Vagina (tissue), 2 donors: ENCODE measurements around the gene PTTG1IP. TPM values are rescaled to one million over a fixed set of nuclear protein-coding genes. Genes with fewer than 3 reads are reported as not detected.

Experiments
- DNase-seq, 2 donors: peaks; one replicate each; pipeline ENCODE4 v3.0.0-alpha.2; 2017; ENCODE audit errors: extremely low spot score in 2 of 2
- H3K27ac ChIP-seq: fragments of 200-600 bp; sonication (generic); one replicate; pipeline ENCODE4 v1.5.1; 2019
- H3K27me3 ChIP-seq: fragments of 200-600 bp; sonication (generic); one replicate; pipeline ENCODE4 v1.5.1; 2019
- H3K36me3 ChIP-seq, 2 donors: fragments of 200-600 bp; sonication (generic); one replicate each; pipeline ENCODE4 v1.5.1; 2017 to 2019
- H3K4me1 ChIP-seq: fragments of 200-600 bp; sonication (generic); one replicate; pipeline ENCODE4 v1.5.1; 2019
- H3K4me3 ChIP-seq, 2 donors: fragments of 200-600 bp; sonication (generic); 1 replicate in 1 of 2; 2 replicates in 1 of 2; pipeline ENCODE4 v1.5.1; 2016 to 2019
- H3K9me3 ChIP-seq: fragments of 200-600 bp; sonication (generic); one replicate; pipeline ENCODE4 v1.5.1; 2019
- POLR2A ChIP-seq, 2 donors: fragments of 450-650 bp; IDR thresholded peaks; one replicate each; pipeline ENCODE4 v1.6.1; 2017; ENCODE audit warnings: antibody characterized with exemption in 2 of 2, mild to moderate bottlenecking in 2 of 2, moderate library complexity in 2 of 2
- POLR2AphosphoS5 ChIP-seq, 2 donors: sonication (generic); formaldehyde crosslinking; IDR thresholded peaks; one replicate each; pipeline ENCODE4 v1.9.0; 2017; ENCODE audit warnings: antibody characterized with exemption in 2 of 2, mild to moderate bottlenecking in 2 of 2, low read depth in 1 of 2; ENCODE audit not compliant: insufficient read depth in 1 of 2
- intact Hi-C: fragments of 100-400 bp; cut with DNase I; formaldehyde crosslinking; loops from one replicate; pipeline ENCODE4 v1.15.1; 2023
- total RNA-seq: library from RNA; depleted of rRNA; stranded (reverse); fragments of >200 nt; gene quantifications from one replicate; pipeline ENCODE4 v1.2.3, GENCODE V29; 2016
- TF ChIP-seq, protein P1 (sequence below), 3 experiments: fragments of 450-650 bp in 2 of 3; fragments of 200-600 bp in 1 of 3; sonication (generic) in 1 of 3; IDR thresholded peaks; one replicate each; pipeline ENCODE4 v1.5.1; 2017 to 2019; ENCODE audit warnings: antibody characterized with exemption in 3 of 3, mild to moderate bottlenecking in 2 of 3, moderate library complexity in 2 of 3

PTTG1IP gene
- total RNA-seq, 1 donor from 2014 or later = 165 TPM

DNA sequence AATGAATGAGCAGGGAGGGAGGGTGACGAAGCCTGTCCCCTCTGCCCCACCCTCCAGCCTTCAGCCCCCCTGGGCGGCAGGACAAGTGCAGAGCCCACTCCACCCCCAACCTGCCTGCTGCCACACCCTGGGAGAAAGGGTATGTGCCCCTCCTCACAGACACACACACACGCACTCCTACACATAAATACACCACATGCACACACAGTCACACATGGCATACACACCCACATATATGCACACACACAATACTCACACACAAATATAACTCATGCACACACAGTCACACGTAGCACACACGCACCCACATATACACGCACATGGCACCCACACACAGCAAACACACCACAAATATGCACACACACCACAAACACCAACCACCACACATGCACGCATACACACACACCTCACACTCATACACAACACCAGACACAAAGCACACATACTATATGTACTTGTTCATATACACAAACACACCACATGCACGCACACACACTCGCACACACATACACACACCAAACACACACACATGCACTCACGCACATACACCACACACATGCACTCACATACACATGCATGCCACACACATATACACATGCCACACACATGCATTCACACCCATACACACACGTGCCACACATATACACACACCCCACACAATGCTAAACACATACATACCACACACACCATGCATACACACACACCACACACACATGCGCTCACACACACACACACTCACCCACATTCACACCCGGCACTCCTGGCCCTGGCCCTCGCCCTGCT lies 30.8 kb upstream of the PTTG1IP start:
- no peaks in the 10 kb centered on the region for H3K4me1 ChIP-seq
- TF ChIP-seq POLR2A (IDR thresholded peaks at IDR 0.05) (no peak), POLR2AphosphoS5 (IDR thresholded peaks at IDR 0.05; ENCODE audit: insufficient read depth in 1 of 2, low read depth in 1 of 2) (no peak)
- TF ChIP-seq, protein P1, sequence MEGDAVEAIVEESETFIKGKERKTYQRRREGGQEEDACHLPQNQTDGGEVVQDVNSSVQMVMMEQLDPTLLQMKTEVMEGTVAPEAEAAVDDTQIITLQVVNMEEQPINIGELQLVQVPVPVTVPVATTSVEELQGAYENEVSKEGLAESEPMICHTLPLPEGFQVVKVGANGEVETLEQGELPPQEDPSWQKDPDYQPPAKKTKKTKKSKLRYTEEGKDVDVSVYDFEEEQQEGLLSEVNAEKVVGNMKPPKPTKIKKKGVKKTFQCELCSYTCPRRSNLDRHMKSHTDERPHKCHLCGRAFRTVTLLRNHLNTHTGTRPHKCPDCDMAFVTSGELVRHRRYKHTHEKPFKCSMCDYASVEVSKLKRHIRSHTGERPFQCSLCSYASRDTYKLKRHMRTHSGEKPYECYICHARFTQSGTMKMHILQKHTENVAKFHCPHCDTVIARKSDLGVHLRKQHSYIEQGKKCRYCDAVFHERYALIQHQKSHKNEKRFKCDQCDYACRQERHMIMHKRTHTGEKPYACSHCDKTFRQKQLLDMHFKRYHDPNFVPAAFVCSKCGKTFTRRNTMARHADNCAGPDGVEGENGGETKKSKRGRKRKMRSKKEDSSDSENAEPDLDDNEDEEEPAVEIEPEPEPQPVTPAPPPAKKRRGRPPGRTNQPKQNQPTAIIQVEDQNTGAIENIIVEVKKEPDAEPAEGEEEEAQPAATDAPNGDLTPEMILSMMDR (IDR thresholded peaks at IDR 0.05) = no peak
- no peaks in the 10 kb centered on the region for H3K9me3 ChIP-seq
- no peak overlapping the region for H3K4me3 ChIP-seq
- intact Hi-C loops = no loop called here
- H3K36me3 ChIP-seq = no peaks in the 10 kb centered on the region
- no peaks in the 10 kb centered on the region for H3K27me3 ChIP-seq
- H3K27ac ChIP-seq = no peak overlapping the region
- DNase-seq = no peak

DNA sequence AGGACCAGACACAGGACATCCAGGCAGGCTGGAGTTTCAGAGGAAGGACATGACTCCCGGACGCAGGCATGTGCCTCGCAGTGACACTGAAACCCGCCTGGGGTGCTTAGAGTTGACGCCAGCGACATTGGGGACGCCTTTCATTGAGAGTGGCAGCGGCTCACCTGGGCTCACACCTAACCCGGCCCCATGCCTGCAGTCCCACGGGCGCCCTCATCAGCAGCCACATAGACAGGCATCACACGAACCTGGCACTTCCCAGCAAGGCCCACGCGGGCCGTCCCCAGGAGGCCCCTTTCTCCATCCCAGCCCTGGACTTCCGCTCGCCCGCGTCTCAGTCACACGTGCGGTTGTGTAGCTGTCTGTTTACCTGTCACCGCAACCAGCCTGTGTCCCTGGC lies 30.2 kb upstream of the PTTG1IP start:
- Histone ChIP-seq H3K36me3 (no peaks in the 10 kb centered on the region), H3K27ac (no peak overlapping the region), H3K27me3 (no peaks in the 10 kb centered on the region), H3K4me1 (no peaks in the 10 kb centered on the region), H3K9me3 (no peaks in the 10 kb centered on the region), H3K4me3 (no peak overlapping the region)
- DNase-seq = no peak
- intact Hi-C loops = no loop called here
- TF ChIP-seq POLR2AphosphoS5 (IDR thresholded peaks at IDR 0.05; ENCODE audit: insufficient read depth in 1 of 2, low read depth in 1 of 2) (no peak), POLR2A (IDR thresholded peaks at IDR 0.05) (no peak)
- TF ChIP-seq, protein P1 (IDR thresholded peaks at IDR 0.05) = no peak

DNA sequence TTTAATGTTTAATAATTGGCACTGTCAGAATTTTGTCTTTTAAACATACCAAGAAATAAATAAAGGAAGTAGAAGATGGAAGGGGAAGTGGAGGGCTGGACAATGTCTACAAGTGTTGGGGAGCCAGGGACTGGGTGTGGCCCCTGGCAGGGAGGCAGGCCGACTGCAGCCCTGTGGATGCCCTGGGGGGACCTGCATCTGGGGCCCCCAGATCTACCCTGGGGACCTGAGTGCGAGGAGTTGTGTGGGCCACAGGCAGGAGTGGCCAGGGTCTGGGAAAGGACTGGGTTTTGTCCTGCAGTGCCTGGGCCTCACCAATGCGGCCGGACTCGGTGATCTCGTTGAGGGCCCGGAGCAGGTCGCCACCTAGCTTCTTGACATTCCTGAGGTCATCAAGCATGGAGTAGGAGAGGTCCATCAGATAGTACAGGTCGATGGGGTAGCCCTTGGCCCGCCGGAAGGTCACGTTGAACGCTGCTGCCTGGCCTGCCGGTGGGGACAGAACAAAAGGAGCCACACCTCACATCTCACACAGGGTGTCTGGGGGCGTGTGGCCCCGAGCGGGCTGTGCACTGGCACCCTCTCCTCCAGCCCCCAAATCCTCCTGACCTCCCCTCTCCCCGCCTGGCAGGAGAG lies 29.7 kb upstream of the PTTG1IP start:
- no peak overlapping the region for H3K27ac ChIP-seq
- no peaks in the 10 kb centered on the region for H3K9me3 ChIP-seq
- intact Hi-C loops = no loop called here
- no peaks in the 10 kb centered on the region for H3K27me3 ChIP-seq
- TF ChIP-seq POLR2AphosphoS5 (IDR thresholded peaks at IDR 0.05; ENCODE audit: insufficient read depth in 1 of 2, low read depth in 1 of 2) = no peak
- H3K4me1 ChIP-seq = no peaks in the 10 kb centered on the region
- no peak overlapping the region for H3K4me3 ChIP-seq
- no peak for DNase-seq
- no peaks in the 10 kb centered on the region for H3K36me3 ChIP-seq

DNA sequence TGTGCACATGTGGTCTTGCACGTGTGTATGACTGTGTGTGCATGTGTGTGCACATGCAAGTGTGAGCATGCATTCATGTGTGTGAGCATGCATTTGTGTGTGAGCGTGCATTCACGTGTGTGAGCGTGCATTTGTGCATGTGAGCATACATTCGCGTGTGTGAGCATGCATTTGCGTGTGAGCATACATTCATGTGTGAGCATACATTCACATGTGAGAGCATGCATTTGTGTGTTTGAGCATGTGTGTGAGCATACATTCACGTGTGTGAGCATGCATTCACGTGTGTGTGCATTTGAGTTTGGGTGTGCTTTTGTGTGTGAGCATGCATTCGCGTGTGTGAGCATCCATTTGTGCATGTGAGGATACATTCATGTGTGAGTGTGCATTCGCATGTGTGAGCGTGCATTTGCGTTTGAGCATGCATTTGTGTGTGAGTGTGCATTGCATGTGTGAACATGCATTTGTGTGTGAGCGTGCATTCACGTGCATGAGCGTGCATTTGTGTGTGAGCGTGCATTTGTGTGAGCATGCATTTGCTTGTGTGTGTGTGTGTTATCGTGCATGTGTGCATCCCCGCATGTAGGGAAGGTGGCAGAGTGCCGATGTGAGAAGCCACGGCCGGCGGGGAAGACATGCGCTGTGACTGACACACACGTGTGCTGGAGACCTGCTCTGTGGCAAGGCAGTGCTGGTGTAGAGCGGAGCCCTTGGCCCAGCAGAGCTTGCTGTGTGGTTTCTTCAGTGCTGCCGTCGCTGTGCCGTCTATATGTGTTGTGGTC lies 29.0 kb upstream of the PTTG1IP start:
- Histone ChIP-seq H3K4me3 (no peak overlapping the region), H3K27ac (no peak overlapping the region), H3K27me3 (no peaks in the 10 kb centered on the region), H3K4me1 (no peaks in the 10 kb centered on the region), H3K36me3 (no peaks in the 10 kb centered on the region), H3K9me3 (no peaks in the 10 kb centered on the region)
- DNase-seq = no peak
- intact Hi-C loops = no loop called here
- TF ChIP-seq, protein P1 (IDR thresholded peaks at IDR 0.05) = no peak
- TF ChIP-seq POLR2A (IDR thresholded peaks at IDR 0.05) (no peak), POLR2AphosphoS5 (IDR thresholded peaks at IDR 0.05; ENCODE audit: insufficient read depth in 1 of 2, low read depth in 1 of 2) (no peak)

DNA sequence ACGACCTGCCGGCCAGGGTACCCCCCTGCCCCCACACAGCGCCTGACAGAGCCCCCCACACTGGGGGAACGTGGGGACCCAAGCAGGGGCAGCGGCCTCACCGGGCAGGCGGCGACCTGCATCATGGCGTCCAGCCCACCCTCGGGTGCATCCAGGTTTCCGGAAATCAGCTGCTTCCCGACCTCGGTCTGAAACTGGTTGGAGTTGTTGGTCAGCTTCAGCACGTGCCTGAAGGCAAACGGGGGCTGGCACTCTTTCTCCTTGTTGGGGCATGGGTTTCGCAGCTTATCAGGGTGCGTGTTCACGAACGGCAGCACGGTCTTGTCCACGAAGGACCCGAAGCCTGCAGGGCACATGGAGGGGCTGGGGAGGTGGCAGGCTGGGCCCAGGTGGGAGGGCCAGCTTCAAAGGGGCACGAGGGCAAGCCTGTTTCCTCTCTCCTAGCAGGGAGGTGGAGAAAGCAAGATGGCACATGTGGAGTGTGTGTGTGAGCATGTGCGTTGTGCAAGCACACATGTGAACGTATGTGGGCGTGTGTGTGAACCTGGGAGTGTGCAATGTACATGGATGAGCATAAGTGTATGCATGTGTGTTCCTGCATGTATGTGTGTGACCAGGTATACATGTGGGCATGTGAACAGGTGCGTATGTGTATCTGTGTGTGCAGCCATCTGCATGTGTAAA lies 28.0 kb upstream of the PTTG1IP start:
- Histone ChIP-seq H3K9me3 (no peaks in the 10 kb centered on the region), H3K27me3 (no peaks in the 10 kb centered on the region), H3K36me3 (no peaks in the 10 kb centered on the region), H3K4me3 (no peak overlapping the region), H3K27ac (no peak overlapping the region), H3K4me1 (no peaks in the 10 kb centered on the region)
- intact Hi-C loops = no loop called here
- no peak for DNase-seq
- TF ChIP-seq, protein P1 (IDR thresholded peaks at IDR 0.05) = no peak
- no peak for TF ChIP-seq POLR2A (IDR thresholded peaks at IDR 0.05)
- no peak for TF ChIP-seq POLR2AphosphoS5 (IDR thresholded peaks at IDR 0.05; ENCODE audit: insufficient read depth in 1 of 2, low read depth in 1 of 2)
